ENCODE measurements around the gene TRIM52. TPM values are rescaled to one million over a fixed set of nuclear protein-coding genes. Genes with fewer than 3 reads are reported as not detected.
A peak's percentile ranks its signal among the peaks of the same experiment; 100 is the strongest.

The TRIM52 gene
- polyA plus RNA-seq, 2 of the 4 experiments (the other 2 are of a cell fraction), result 11.1 to 12.1 TPM

DNA sequence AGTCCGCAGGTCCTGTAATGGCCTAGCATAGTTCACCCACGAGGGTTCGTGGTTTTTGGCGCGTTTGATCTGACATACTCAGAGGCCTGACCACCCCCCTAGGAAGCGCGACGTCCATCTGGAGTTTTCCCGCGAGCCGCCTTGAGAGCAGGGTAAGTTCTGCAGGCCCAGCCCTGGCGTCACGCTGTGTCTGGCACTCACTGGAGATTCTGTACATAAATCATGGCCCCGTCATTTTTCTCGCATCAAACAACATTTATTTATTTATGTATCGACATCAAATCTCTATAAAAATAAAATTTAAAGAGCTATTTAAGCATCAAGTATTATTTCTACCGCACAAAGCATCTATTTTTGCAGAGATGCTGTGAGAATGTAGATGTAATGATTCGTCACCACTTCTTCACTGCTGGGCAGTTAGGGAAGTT, 38.3 kb downstream of the TRIM52 start (continued):
- no peak for TF ChIP-seq HEYL (CRISPR knock-in tag; IDR thresholded peaks at IDR 0.05)
- TF ChIP-seq TFCP2L1 (CRISPR knock-in tag; IDR thresholded peaks at IDR 0.05), result no peak
- TF ChIP-seq PHF8 (IDR thresholded peaks at IDR 0.05; ENCODE audit: borderline replicate concordance, low read depth), result peak; percentile 41; the same call in 1 of the 2 replicates

DNA sequence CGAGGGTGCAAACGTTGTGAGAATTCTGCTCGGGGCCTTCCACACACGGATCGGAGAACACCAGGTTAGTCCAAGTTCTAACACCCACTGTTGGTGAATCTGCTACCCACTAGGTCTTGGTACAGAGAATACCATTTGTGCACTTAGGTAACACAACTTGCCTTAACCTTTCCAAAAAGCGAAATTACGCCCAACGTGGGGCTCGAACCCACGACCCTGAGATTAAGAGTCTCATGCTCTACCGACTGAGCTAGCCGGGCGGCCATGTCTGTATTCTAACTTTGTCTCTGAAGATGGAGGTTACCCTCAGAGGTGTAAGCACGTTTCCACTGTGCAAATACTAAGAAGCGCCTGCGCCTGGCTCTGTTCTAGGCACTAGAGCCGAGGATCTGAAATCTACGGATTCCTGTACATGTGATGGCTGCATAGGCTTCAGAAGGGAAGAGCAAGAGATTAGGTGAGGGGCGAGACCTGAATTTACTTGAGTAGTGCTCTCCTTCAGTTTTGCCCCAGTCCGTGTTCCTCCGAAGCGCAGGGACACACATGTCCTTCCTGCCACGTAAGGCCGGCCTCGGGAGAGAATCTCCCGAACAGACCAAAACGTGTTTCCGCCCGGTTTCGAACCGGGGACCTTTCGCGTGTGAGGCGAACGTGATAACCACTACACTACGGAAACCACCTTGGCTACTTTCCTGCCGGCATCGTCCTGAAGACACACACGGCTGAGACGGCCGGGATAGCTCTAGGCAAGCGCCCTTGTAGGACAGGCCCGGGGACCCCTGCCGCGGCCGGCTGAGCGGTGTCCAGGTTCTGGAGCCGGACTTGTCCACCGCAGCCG, 38.9 kb downstream of the TRIM52 start:
- Histone ChIP-seq H3K27ac (peak overlapping the region; percentile 95 to 98), H3K9me3 (no peaks in the 10 kb centered on the region), H3K4me3 (peak overlapping the region; percentile 90), H3K4me1 (peaks cover 16% of the 10 kb centered on the region), H3K4me2 (peak overlapping the region; percentile 85)
- ChIA-PET CTCF (interaction anchor here (1.0 to 1.8 kb wide), 6 partner anchors 9 to 54 kb away, joined by 3 to 5 read pairs (median 4); no protein-coding TSS in a partner anchor), POLR2A (interaction anchor here (0.5 to 2.6 kb wide), 12 partner anchors 14 to 1656 kb away, joined by 3 to 48 read pairs (median 8); partner anchors contain the start of genes RACK1, TRIM52 and TRIM7)
- 1% methylated on average over 41 of the region's 50 CpGs for WGBS (ENCODE audit: missing lambda C conversion rate)
- FAIRE-seq (no peak), ATAC-seq (peak; percentile 62 to 69), DNase-seq (ENCODE audit: low read depth in 1 of 2, low spot score in 1 of 2) (peak; percentile 82 to 98)
- TF ChIP-seq, protein P1, sequence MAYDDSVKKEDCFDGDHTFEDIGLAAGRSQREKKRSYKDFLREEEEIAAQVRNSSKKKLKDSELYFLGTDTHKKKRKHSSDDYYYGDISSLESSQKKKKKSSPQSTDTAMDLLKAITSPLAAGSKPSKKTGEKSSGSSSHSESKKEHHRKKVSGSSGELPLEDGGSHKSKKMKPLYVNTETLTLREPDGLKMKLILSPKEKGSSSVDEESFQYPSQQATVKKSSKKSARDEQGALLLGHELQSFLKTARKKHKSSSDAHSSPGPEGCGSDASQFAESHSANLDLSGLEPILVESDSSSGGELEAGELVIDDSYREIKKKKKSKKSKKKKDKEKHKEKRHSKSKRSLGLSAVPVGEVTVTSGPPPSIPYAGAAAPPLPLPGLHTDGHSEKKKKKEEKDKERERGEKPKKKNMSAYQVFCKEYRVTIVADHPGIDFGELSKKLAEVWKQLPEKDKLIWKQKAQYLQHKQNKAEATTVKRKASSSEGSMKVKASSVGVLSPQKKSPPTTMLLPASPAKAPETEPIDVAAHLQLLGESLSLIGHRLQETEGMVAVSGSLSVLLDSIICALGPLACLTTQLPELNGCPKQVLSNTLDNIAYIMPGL (CRISPR knock-in tag; IDR thresholded peaks at IDR 0.05; ENCODE audit: borderline replicate concordance), result peak; percentile 98; the same call in 1 of the 2 replicates
- TF ChIP-seq GATA3 (IDR thresholded peaks at IDR 0.05; ENCODE audit: borderline replicate concordance) (peak; percentile 25), MYC (IDR thresholded peaks at IDR 0.05; ENCODE audit: borderline replicate concordance, low read length) (no peak; the same call in 1 of the 2 replicates), HDAC2 (IDR thresholded peaks at IDR 0.05) (no peak), ESRRA (IDR thresholded peaks at IDR 0.05; ENCODE audit: borderline replicate concordance, low read length) (no peak), KDM5A (IDR thresholded peaks at IDR 0.05) (no peak), HOXB13 (CRISPR knock-in tag; IDR thresholded peaks at IDR 0.05; ENCODE audit: low read depth) (no peak), RARB (CRISPR knock-in tag; IDR thresholded peaks at IDR 0.05) (peak; percentile 61; the same call in 1 of the 2 replicates), HEYL (CRISPR knock-in tag; IDR thresholded peaks at IDR 0.05) (no peak), POLR2A (IDR thresholded peaks at IDR 0.05; ENCODE audit: low read length) (peak; percentile 87), BHLHE40 (IDR thresholded peaks at IDR 0.05; ENCODE audit: low read depth, low read length) (peak; percentile 31; the same call in 1 of the 2 replicates), TP53 (CRISPR knock-in tag; IDR thresholded peaks at IDR 0.05) (peak; percentile 69; the same call in 1 of the 2 replicates), RCOR1 (IDR thresholded peaks at IDR 0.05; ENCODE audit: low read depth, low read length) (no peak), RNF2 (IDR thresholded peaks at IDR 0.05; ENCODE audit: borderline replicate concordance, low read depth) (no peak), ZC3H11A (IDR thresholded peaks at IDR 0.05) (no peak), SREBF2 (IDR thresholded peaks at IDR 0.05) (peak; percentile 86), JUNB (IDR thresholded peaks at IDR 0.05) (no peak), CEBPB (IDR thresholded peaks at IDR 0.05) (peak in 1 of 2 experiments; percentile 41; a peak in 1 of 4 replicates), MAZ (IDR thresholded peaks at IDR 0.05; ENCODE audit: borderline replicate concordance, low read depth, low read length) (peak; percentile 31; the same call in 1 of the 2 replicates), NPAS2 (CRISPR knock-in tag; IDR thresholded peaks at IDR 0.05; ENCODE audit: borderline replicate concordance) (peak; percentile 55; the same call in 1 of the 2 replicates), EHMT2 (IDR thresholded peaks at IDR 0.05; ENCODE audit: low read depth) (no peak), SMC3 (IDR thresholded peaks at IDR 0.05) (peak; percentile 18; the same call in 1 of the 3 replicates), KDM1A (IDR thresholded peaks at IDR 0.05; ENCODE audit: low read depth) (no peak; the same call in 1 of the 2 replicates), ZFP36 (IDR thresholded peaks at IDR 0.05; ENCODE audit: borderline replicate concordance, partially characterized antibody) (no peak), FOXS1 (CRISPR knock-in tag; IDR thresholded peaks at IDR 0.05) (no peak)
- TF ChIP-seq, protein P2, sequence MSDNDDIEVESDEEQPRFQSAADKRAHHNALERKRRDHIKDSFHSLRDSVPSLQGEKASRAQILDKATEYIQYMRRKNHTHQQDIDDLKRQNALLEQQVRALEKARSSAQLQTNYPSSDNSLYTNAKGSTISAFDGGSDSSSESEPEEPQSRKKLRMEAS (IDR thresholded peaks at IDR 0.05), result peak; percentile 80
- TF ChIP-seq, protein P3, sequence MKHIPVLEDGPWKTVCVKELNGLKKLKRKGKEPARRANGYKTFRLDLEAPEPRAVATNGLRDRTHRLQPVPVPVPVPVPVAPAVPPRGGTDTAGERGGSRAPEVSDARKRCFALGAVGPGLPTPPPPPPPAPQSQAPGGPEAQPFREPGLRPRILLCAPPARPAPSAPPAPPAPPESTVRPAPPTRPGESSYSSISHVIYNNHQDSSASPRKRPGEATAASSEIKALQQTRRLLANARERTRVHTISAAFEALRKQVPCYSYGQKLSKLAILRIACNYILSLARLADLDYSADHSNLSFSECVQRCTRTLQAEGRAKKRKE (CRISPR knock-in tag; IDR thresholded peaks at IDR 0.05; ENCODE audit: low read depth), result no peak
- TF ChIP-seq, protein P4, sequence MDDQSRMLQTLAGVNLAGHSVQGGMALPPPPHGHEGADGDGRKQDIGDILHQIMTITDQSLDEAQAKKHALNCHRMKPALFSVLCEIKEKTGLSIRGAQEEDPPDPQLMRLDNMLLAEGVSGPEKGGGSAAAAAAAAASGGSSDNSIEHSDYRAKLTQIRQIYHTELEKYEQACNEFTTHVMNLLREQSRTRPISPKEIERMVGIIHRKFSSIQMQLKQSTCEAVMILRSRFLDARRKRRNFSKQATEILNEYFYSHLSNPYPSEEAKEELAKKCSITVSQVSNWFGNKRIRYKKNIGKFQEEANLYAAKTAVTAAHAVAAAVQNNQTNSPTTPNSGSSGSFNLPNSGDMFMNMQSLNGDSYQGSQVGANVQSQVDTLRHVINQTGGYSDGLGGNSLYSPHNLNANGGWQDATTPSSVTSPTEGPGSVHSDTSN (IDR thresholded peaks at IDR 0.05), result 0 out of 2 replicates have a peak, but pooled peaks have one; percentile 33
- TF ChIP-seq, protein P5, sequence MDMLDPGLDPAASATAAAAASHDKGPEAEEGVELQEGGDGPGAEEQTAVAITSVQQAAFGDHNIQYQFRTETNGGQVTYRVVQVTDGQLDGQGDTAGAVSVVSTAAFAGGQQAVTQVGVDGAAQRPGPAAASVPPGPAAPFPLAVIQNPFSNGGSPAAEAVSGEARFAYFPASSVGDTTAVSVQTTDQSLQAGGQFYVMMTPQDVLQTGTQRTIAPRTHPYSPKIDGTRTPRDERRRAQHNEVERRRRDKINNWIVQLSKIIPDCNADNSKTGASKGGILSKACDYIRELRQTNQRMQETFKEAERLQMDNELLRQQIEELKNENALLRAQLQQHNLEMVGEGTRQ (IDR thresholded peaks at IDR 0.05), result 0 out of 2 replicates have a peak, but pooled peaks have one; percentile 7
